ENCODE data around the gene SUPT3H.

Gene SUPT3H

GRCh38 chr6:44999066-44999465 lies 378.7 kb downstream of the SUPT3H start:
- FAIRE-seq (peak; percentile 66), DNase-seq (ENCODE audit: insufficient read length, low spot score) (no peak)
- no peak for TF ChIP-seq CTCF (IDR thresholded peaks at IDR 0.05; ENCODE audit: insufficient read depth, missing control alignments)

- FAIRE-seq (no peak), DNase-seq (ENCODE audit: insufficient read length, low spot score) (no peak)
- no peak for TF ChIP-seq CTCF (IDR thresholded peaks at IDR 0.05; ENCODE audit: insufficient read depth, missing control alignments)
Observed at GRCh38 chr6:44995486-44996132, 382.1 kb downstream of the SUPT3H start.

- TF ChIP-seq CTCF (IDR thresholded peaks at IDR 0.05; ENCODE audit: insufficient read depth, missing control alignments), result no peak
- no peak for FAIRE-seq
- no peak for DNase-seq (ENCODE audit: insufficient read length, low spot score)
Observed at GRCh38 chr6:44989391-44989790, 388.3 kb downstream of the SUPT3H start.

DNA sequence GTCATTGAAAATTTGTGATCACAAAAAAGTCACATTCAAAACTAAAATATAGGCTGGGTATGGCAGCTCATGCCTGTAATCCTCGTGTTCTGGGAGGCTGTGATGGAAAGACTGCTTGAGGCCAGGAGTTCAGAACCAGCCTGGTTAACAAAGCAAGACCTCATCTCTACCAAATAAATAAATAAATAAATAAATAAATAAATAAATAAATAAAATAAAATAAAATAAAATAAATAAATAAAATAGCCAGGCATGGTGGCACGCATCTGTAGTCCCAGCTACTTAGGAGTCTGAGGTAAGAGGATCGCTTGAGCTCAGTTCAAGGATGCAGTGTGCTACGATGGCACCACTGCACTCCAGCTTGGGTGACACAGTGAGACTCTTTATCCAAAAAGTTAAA lies 392.7 kb downstream of the SUPT3H start:
- no peak for FAIRE-seq
- no peak for TF ChIP-seq CTCF (IDR thresholded peaks at IDR 0.05; ENCODE audit: insufficient read depth, missing control alignments)
- no peak for DNase-seq (ENCODE audit: insufficient read length, low spot score)

- DNase-seq (ENCODE audit: insufficient read length, low spot score), result no peak
- no peak for TF ChIP-seq CTCF (IDR thresholded peaks at IDR 0.05; ENCODE audit: insufficient read depth, missing control alignments)
- no peak for FAIRE-seq
Observed at GRCh38 chr6:44983467-44984365, 394.0 kb downstream of the SUPT3H start.

DNA sequence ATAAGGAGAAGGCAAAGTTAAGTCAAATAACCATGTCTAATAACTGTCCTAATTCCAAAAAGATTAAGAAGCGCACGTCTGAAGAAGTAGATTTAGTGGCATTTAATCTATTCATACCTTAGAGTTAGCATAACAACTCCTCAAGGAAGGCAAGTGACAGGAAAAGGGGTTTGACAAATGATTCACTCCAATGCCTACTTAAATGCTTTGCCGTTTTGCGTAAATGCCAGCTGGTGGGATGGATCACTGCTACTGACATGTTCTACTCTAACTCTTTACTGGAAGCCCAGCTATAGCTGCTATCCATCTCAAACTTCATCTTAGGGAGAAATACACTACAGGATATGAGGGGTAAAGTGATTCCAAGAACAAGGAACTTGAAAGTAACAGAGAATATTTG lies 396.9 kb downstream of the SUPT3H start:
- DNase-seq (ENCODE audit: insufficient read length, low spot score) (no peak), FAIRE-seq (peak; percentile 70)
- no peak for TF ChIP-seq CTCF (IDR thresholded peaks at IDR 0.05; ENCODE audit: insufficient read depth, missing control alignments)
